ENCODE results near the gene GLA. TPM values are rescaled to one million over a fixed set of nuclear protein-coding genes. Genes with fewer than 3 reads are reported as not detected.

GLA gene
- total RNA-seq, 1 donor from 2014 or later, result 28.1 TPM

GRCh38 chrX:101398694-101399093 is 9.0 kb downstream of the GLA start:
- Mint-ChIP-seq H3K9me3 (ENCODE audit: low read depth) (peaks cover 3% of the 10 kb centered on the region), H3K36me3 (ENCODE audit: low read depth) (peaks cover 4% of the 10 kb centered on the region), H3K4me1 (ENCODE audit: low read depth) (peaks cover 1% of the 10 kb centered on the region), H3K27ac (ENCODE audit: unreplicated experiment) (no peak overlapping the region), H3K4me3 (ENCODE audit: unreplicated experiment) (no peak overlapping the region), H3K27me3 (ENCODE audit: low read depth) (no peaks in the 10 kb centered on the region)
- no peak for DNase-seq (ENCODE audit: low spot score)
- no peak for TF ChIP-seq CTCF (IDR thresholded peaks at IDR 0.05)

- Mint-ChIP-seq H3K36me3 (ENCODE audit: low read depth) (peaks cover 7% of the 10 kb centered on the region), H3K4me3 (ENCODE audit: unreplicated experiment) (no peak overlapping the region), H3K27ac (ENCODE audit: unreplicated experiment) (no peak overlapping the region), H3K27me3 (ENCODE audit: low read depth) (no peaks in the 10 kb centered on the region), H3K4me1 (ENCODE audit: low read depth) (peaks cover 8% of the 10 kb centered on the region), H3K9me3 (ENCODE audit: low read depth) (peaks cover 3% of the 10 kb centered on the region)
- no peak for DNase-seq (ENCODE audit: low spot score)
- no peak for TF ChIP-seq CTCF (IDR thresholded peaks at IDR 0.05)
Measured at GRCh38 chrX:101397779-101398178, 9.9 kb downstream of the GLA start.

GRCh38 chrX:101395789-101396188 is 11.9 kb downstream of the GLA start:
- Mint-ChIP-seq H3K27me3 (ENCODE audit: low read depth) (no peaks in the 10 kb centered on the region), H3K9me3 (ENCODE audit: low read depth) (peaks cover 8% of the 10 kb centered on the region), H3K4me1 (ENCODE audit: low read depth) (peaks cover 18% of the 10 kb centered on the region), H3K27ac (ENCODE audit: unreplicated experiment) (no peak overlapping the region), H3K36me3 (ENCODE audit: low read depth) (peaks cover 5% of the 10 kb centered on the region), H3K4me3 (ENCODE audit: unreplicated experiment) (no peak overlapping the region)
- TF ChIP-seq CTCF (IDR thresholded peaks at IDR 0.05), result no peak
- DNase-seq (ENCODE audit: low spot score), result no peak

GRCh38 chrX:101394372-101394771 is 13.4 kb downstream of the GLA start:
- no peak for DNase-seq (ENCODE audit: low spot score)
- H3K27ac Mint-ChIP-seq (ENCODE audit: unreplicated experiment), result no peak overlapping the region
- peaks cover 5% of the 10 kb centered on the region for H3K9me3 Mint-ChIP-seq (ENCODE audit: low read depth)
- peaks cover 3% of the 10 kb centered on the region for H3K36me3 Mint-ChIP-seq (ENCODE audit: low read depth)
- no peaks in the 10 kb centered on the region for H3K27me3 Mint-ChIP-seq (ENCODE audit: low read depth)
- no peak for TF ChIP-seq CTCF (IDR thresholded peaks at IDR 0.05)
- H3K4me3 Mint-ChIP-seq (ENCODE audit: unreplicated experiment), result no peak overlapping the region
- peaks cover 18% of the 10 kb centered on the region for H3K4me1 Mint-ChIP-seq (ENCODE audit: low read depth)

GRCh38 chrX:101393530-101394305 is 14.0 kb downstream of the GLA start:
- Mint-ChIP-seq H3K36me3 (ENCODE audit: low read depth) (peaks cover 3% of the 10 kb centered on the region), H3K4me1 (ENCODE audit: low read depth) (peaks cover 18% of the 10 kb centered on the region), H3K27me3 (ENCODE audit: low read depth) (no peaks in the 10 kb centered on the region), H3K9me3 (ENCODE audit: low read depth) (peaks cover 5% of the 10 kb centered on the region), H3K27ac (ENCODE audit: unreplicated experiment) (peak overlapping the region; percentile 33), H3K4me3 (ENCODE audit: unreplicated experiment) (no peak overlapping the region)
- no peak for TF ChIP-seq CTCF (IDR thresholded peaks at IDR 0.05)
- no peak for DNase-seq (ENCODE audit: low spot score)

All from chondrocyte (in vitro differentiated cells).